K562 (cell line): Measurements from ENCODE around the gene CYP46A1. TPM values are rescaled to one million over a fixed set of nuclear protein-coding genes. Genes with fewer than 3 reads are reported as not detected.

ENCODE experiments used
- ATAC-seq: fragments of 200-7000 bp; cut with Tn5 transposase; 3 replicates; pipeline ENCODE4 v1.9.1; 2020; ENCODE audit warnings: moderate library complexity
- BruUV-seq: library from RNA; stranded (reverse); fragments of 400-500 nt; replicated peaks from 2 replicates; lab custom pipeline; 2021; lab: Mats Ljungman, UMichigan
- CTCF ChIA-PET: fragments of 300-600 bp; formaldehyde crosslinking; extraction: SDS; loops from one replicate; lab custom pipeline; 2021; ENCODE audit warnings: low intra/inter-chr PET ratio; lab: Yijun Ruan, JAX
- POLR2A ChIA-PET: fragments of 300-600, 350-650 bp; sonication (Branson Sonifier 250); formaldehyde crosslinking; extraction: SDS; loops from one replicate; lab custom pipeline; 2021; ENCODE audit warnings: antibody characterized with exemption, inconsistent platforms; lab: Yijun Ruan, JAX
- DNase-seq, 4 experiments: peaks; one replicate each; pipeline versions ENCODE4 v3.0.0 to v3.0.0-alpha.2; 2011 to 2018; ENCODE audit warnings: low spot score in 3 of 4, mixed read lengths in 3 of 4; ENCODE audit errors: extremely low read depth in 1 of 4
- FAIRE-seq: peaks from 2 replicates; lab custom pipeline; 2011; peaks lifted over from hg19 to GRCh38; lab: Jason Lieb, UNC
- H2AFZ ChIP-seq: 2 replicates; pipeline ENCODE4 v1.6.0; 2011; ENCODE audit warnings: low read depth, low read length, control low read depth, inconsistent platforms
- H3K27ac ChIP-seq: fragments of 200-600 bp; 3 replicates; pipeline ENCODE4 v1.8.0; 2011; ENCODE audit warnings: low read depth, mild to moderate bottlenecking, control low read depth, inconsistent platforms, low read length, moderate library complexity, mixed read lengths; ENCODE audit errors: extremely low read depth
- H3K27me3 ChIP-seq, 2 experiments: fragments of 300-600 bp in 1 of 2; 2 replicates in 1 of 2; 3 replicates in 1 of 2; pipeline versions ENCODE4 v1.6.0 to v1.8.0; 2011; ENCODE audit warnings: inconsistent platforms in 2 of 2, low read length in 2 of 2, mild to moderate bottlenecking in 1 of 2, mixed read lengths in 1 of 2, moderate library complexity in 1 of 2; ENCODE audit not compliant: control insufficient read depth in 2 of 2, insufficient read depth in 2 of 2
- H3K36me3 ChIP-seq: fragments of 300-600 bp; 3 replicates; pipeline ENCODE4 v1.8.0; 2011; ENCODE audit warnings: mild to moderate bottlenecking, low read length, inconsistent platforms; ENCODE audit not compliant: control insufficient read depth, insufficient read depth
- H3K4me1 ChIP-seq, 2 experiments: fragments of 200-600 bp in 1 of 2; replicated peaks in 1 of 2; 2 replicates in 1 of 2; 3 replicates in 1 of 2; pipeline versions ENCODE4 v1.5.1 to v1.8.0; 2011; ENCODE audit warnings: inconsistent platforms in 2 of 2, low read length in 2 of 2, mild to moderate bottlenecking in 1 of 2, mixed read lengths in 1 of 2, moderate library complexity in 1 of 2; ENCODE audit not compliant: control insufficient read depth in 2 of 2, insufficient read depth in 2 of 2
- H3K4me2 ChIP-seq: 2 replicates; pipeline ENCODE4 v1.6.1; 2011; ENCODE audit warnings: low read length, control low read depth, inconsistent platforms, mixed read lengths; ENCODE audit not compliant: insufficient read depth
- H3K4me3 ChIP-seq: fragments of 200-600 bp; sonication (generic), shearing (Covaris generic); 2 replicates; pipeline ENCODE4 v1.5.1; 2016; ENCODE audit warnings: control low read depth, inconsistent platforms
- H3K79me2 ChIP-seq: fragments of 200-600 bp; 3 replicates; pipeline ENCODE4 v1.8.0; 2011; ENCODE audit warnings: low read length, inconsistent platforms; ENCODE audit not compliant: control insufficient read depth, insufficient read depth
- H3K9ac ChIP-seq, 2 experiments: 2 replicates each; pipeline versions ENCODE4 v1.6.0 to v1.6.1; 2011; ENCODE audit warnings: low read depth in 2 of 2, low read length in 2 of 2, control low read depth in 1 of 2, inconsistent platforms in 1 of 2, mild to moderate bottlenecking in 1 of 2, mixed read lengths in 1 of 2; ENCODE audit not compliant: insufficient read depth in 1 of 2
- H3K9me1 ChIP-seq: one replicate; pipeline ENCODE4 v1.6.0; 2011; ENCODE audit warnings: inconsistent platforms, mild to moderate bottlenecking, low read length, moderate library complexity; ENCODE audit not compliant: control insufficient read depth, insufficient read depth
- H3K9me3 ChIP-seq: replicated peaks from 2 replicates; pipeline ENCODE4 v1.5.1; 2011; ENCODE audit warnings: low read depth, low read length, inconsistent platforms; ENCODE audit not compliant: control insufficient read depth, insufficient read depth
- H4K20me1 ChIP-seq: replicated peaks from 2 replicates; pipeline ENCODE4 v1.6.1; 2011; ENCODE audit warnings: low read length, inconsistent platforms, mixed read lengths; ENCODE audit not compliant: control insufficient read depth, insufficient read depth
- BACH1 ChIP-seq: fragments of 200-800 bp; sonication (Bioruptor generic); IDR thresholded peaks from 2 replicates; pipeline ENCODE4 v1.6.1; 2016; ENCODE audit warnings: missing genetic modification characterization, missing compliant biosample characterization
- L3MBTL2 ChIP-seq: fragments of 450-650 bp; IDR thresholded peaks from 2 replicates; pipeline ENCODE4 v1.6.1; 2016; ENCODE audit warnings: mild to moderate bottlenecking, moderate library complexity
- MAZ ChIP-seq, 2 experiments: fragments of 450-650 bp in 1 of 2; sonication (generic) in 1 of 2; formaldehyde crosslinking; IDR thresholded peaks in 1 of 2; conservative IDR thresholded peaks in 1 of 2; 2 replicates each; pipeline versions ENCODE4 v1.4.0 to v1.5.0; 2020; ENCODE audit warnings: mild to moderate bottlenecking in 1 of 2, missing genetic modification reagents in 1 of 2
- MNT ChIP-seq, 2 experiments: fragments of 450-650 bp; conservative IDR thresholded peaks; 2 replicates each; pipeline ENCODE4 v1.6.1; 2017; ENCODE audit warnings: mild to moderate bottlenecking in 2 of 2, moderate library complexity in 2 of 2
- ZNF197 ChIP-seq: fragments of 200-800 bp; sonication (Bioruptor generic); IDR thresholded peaks from 2 replicates; pipeline ENCODE4 v1.6.1; 2016; ENCODE audit warnings: low read depth, missing genetic modification characterization, missing compliant biosample characterization
- WGBS: fragments of 100-300 bp; shearing (Covaris generic); methylation state at CpG from one replicate; pipeline ENCODE4 v1.1.6; 2016; ENCODE audit warnings: low coverage, mixed read lengths; ENCODE audit not compliant: insufficient coverage; ENCODE audit errors: missing lambda C conversion rate; 5-methylcytosine and 5-hydroxymethylcytosine counted together
- in situ Hi-C: fragments of 300-500 bp; cut with MboI; formaldehyde crosslinking; loops from 4 replicates; pipeline ENCODE4 v1.15.0; 2018; ENCODE audit warnings: inconsistent platforms, mixed read lengths
- intact Hi-C: fragments of 100-400 bp; cut with micrococcal nuclease; formaldehyde crosslinking; loops from 2 replicates; pipeline ENCODE4 v1.14.2; 2022
- polyA plus RNA-seq, 8 experiments: library from polyadenylated mRNA; depleted of rRNA in 4 of 8; stranded (reverse) in 5 of 8; unstranded in 3 of 8; fragments of >200 nt; fragmentation: Nextera tagmentation in 2 of 8; fragmentation: Illumina TruSeq in 1 of 8; extraction: Ambion mirVana in 2 of 8; extraction: Trizol in 1 of 8; gene quantifications; 2 replicates each; pipeline versions ENCODE4 v1.2.1 to v1.2.3, GENCODE V29; 2011 to 2014; ENCODE audit warnings: inconsistent platforms in 1 of 8, missing spikeins in 1 of 8
- total RNA-seq, 7 experiments: library from RNA; depleted of rRNA in 6 of 7; stranded (reverse); fragments of >200 nt in 6 of 7; fragmentation: Illumina TruSeq in 2 of 7; extraction: Trizol in 2 of 7; gene quantifications; 2 replicates each; pipeline versions ENCODE4 v1.2.1 to v1.2.3, GENCODE V29; 2011 to 2021; ENCODE audit warnings: low replicate concordance in 1 of 7

The CYP46A1 gene
- total and polyA plus RNA-seq, 9 of the 15 experiments (the other 6 are each of a cell fraction or from before 2014, with no cell fraction given) = not detected

GRCh38 chr14:99754141-99755067 is 70.3 kb downstream of the CYP46A1 start:
- no peak for DNase-seq
- in situ Hi-C loops (no loop called here), intact Hi-C loops (no loop called here)
- ATAC-seq = no peak
- H2AFZ ChIP-seq = no peak overlapping the region
- no TSS peak for BruUV-seq
- TF ChIP-seq MAZ (CRISPR knock-in tag; conservative IDR thresholded peaks at IDR 0.05 in 1 of 2, IDR thresholded peaks at IDR 0.05 in 1 of 2) (no peak), MNT (conservative IDR thresholded peaks at IDR 0.05) (no peak), ZNF197 (CRISPR knock-in tag) (no peak), BACH1 (tag) (no peak), L3MBTL2 (no peak)
- H3K4me3 ChIP-seq = no peak overlapping the region
- H3K9me3 ChIP-seq = no peaks in the 10 kb centered on the region
- H3K36me3 ChIP-seq = no peaks in the 10 kb centered on the region
- WGBS = under 1% methylated on average over 23 of the region's 24 CpGs
- POLR2A ChIA-PET = interaction anchor here (1.0 kb wide), 1 partner anchor 15 kb away, joined by 4 read pairs; no protein-coding TSS in a partner anchor
- no peak overlapping the region for H3K9ac ChIP-seq
- CTCF ChIA-PET = no interaction called here
- no peaks in the 10 kb centered on the region for H3K79me2 ChIP-seq
- H3K9me1 ChIP-seq = no peaks in the 10 kb centered on the region
- H3K4me2 ChIP-seq = no peak overlapping the region
- H3K27ac ChIP-seq = no peak overlapping the region
- no peak for FAIRE-seq
- H4K20me1 ChIP-seq = no peaks in the 10 kb centered on the region; the same call in 1 of the 2 replicates
- peaks cover 3 to 87% of the 10 kb centered on the region in 2 experiments; a peak in 4 of 5 replicates for H3K27me3 ChIP-seq
- H3K4me1 ChIP-seq = no peaks in the 10 kb centered on the region; a peak in 1 of 5 replicates
